Measurements from ENCODE around the gene GUCA2A.

DNA sequence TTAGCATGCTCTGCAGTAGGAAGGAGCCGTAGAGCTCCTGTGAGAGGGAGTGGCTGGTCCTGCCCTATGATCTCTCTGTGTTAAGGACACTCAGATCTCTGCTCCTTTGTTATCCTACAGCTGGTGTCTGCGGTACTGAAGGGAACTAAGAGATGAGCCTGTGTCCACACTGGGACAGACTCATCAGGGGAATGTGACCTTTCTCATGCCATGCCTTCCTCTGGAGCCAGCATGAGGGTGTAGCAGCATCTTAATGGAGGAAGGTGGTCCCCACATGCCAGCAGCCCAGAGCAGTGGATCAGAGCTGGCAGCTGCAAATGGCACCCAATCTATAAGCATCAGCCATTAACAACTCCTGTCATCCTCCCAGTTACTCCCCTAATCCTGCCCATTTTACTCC is 36.0 kb downstream of the GUCA2A start:
- TF ChIP-seq, protein P1, sequence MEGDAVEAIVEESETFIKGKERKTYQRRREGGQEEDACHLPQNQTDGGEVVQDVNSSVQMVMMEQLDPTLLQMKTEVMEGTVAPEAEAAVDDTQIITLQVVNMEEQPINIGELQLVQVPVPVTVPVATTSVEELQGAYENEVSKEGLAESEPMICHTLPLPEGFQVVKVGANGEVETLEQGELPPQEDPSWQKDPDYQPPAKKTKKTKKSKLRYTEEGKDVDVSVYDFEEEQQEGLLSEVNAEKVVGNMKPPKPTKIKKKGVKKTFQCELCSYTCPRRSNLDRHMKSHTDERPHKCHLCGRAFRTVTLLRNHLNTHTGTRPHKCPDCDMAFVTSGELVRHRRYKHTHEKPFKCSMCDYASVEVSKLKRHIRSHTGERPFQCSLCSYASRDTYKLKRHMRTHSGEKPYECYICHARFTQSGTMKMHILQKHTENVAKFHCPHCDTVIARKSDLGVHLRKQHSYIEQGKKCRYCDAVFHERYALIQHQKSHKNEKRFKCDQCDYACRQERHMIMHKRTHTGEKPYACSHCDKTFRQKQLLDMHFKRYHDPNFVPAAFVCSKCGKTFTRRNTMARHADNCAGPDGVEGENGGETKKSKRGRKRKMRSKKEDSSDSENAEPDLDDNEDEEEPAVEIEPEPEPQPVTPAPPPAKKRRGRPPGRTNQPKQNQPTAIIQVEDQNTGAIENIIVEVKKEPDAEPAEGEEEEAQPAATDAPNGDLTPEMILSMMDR (IDR thresholded peaks at IDR 0.05 in 4 of 5, conservative IDR thresholded peaks at IDR 0.05 in 1 of 5), result no peak
- no peak for TF ChIP-seq POLR2A (IDR thresholded peaks at IDR 0.05)
